H1 (cell line): ENCODE measurements around the gene TMEM92. TPM values are rescaled to one million over a fixed set of nuclear protein-coding genes. Genes with fewer than 3 reads are reported as not detected.

Experiments
- CTBP2 ChIP-seq: IDR thresholded peaks from 2 replicates; pipeline ENCODE4 v1.7.0; 2011; ENCODE audit warnings: borderline replicate concordance, mild to moderate bottlenecking, moderate library complexity, mixed read lengths, low read length; ENCODE audit not compliant: insufficient read depth, insufficient read length
- CTCF ChIP-seq, 3 experiments: IDR thresholded peaks; 1 replicate in 2 of 3; 2 replicates in 1 of 3; pipeline versions ENCODE4 v1.5.1 to v1.6.1; 2011; ENCODE audit warnings: low read length in 3 of 3, mild to moderate bottlenecking in 3 of 3, inconsistent platforms in 2 of 3, low read depth in 1 of 3, moderate library complexity in 1 of 3; ENCODE audit not compliant: insufficient read depth in 1 of 3; ENCODE audit errors: control extremely low read depth in 1 of 3
- polyA plus RNA-seq, 7 experiments: library from polyadenylated mRNA; depleted of rRNA in 3 of 7; stranded (reverse) in 5 of 7; unstranded in 2 of 7; fragments of >200 nt in 5 of 7; fragments of 200-250 nt in 2 of 7; gene quantifications; 1 replicate in 5 of 7; 2 replicates in 1 of 7; 4 replicates in 1 of 7; pipeline versions ENCODE4 v1.2.1 to v1.2.3, GENCODE V29; 2011 to 2013; ENCODE audit warnings: missing spikeins in 2 of 7, mixed read lengths in 2 of 7
- total RNA-seq: library from RNA; stranded (reverse); fragmentation: NEBNext Ultra II Directional; extraction: Animal tissue kit (Norgen Biotek cat#: 25700); gene quantifications from 2 replicates; pipeline ENCODE4 v1.2.1, GENCODE V29; 2021

The TMEM92 gene
- total and polyA plus RNA-seq, 2 of the 8 experiments (the other 6 are each of a cell fraction or from before 2014, with no cell fraction given), result 11.9 to 24.8 TPM

GRCh38 chr17:50263331-50264262 lies 10.7 kb upstream of the TMEM92 start (continued):
- TF ChIP-seq CTCF (IDR thresholded peaks at IDR 0.05; ENCODE audit: control extremely low read depth in 1 of 3, insufficient read depth in 1 of 3, low read depth in 1 of 3, low read length in 3 of 3) (no peak), CTBP2 (peak; percentile 26)
